GM21723 (cell line): ENCODE data around the gene KRT77.

Experiments
- ATAC-seq: cut with Tn5 transposase; IDR thresholded peaks from one replicate; pipeline ENCODE4 v1.9.1; 2021; ENCODE audit warnings: mild to moderate bottlenecking, moderate library complexity; ENCODE audit not compliant: unreplicated experiment

KRT77 gene

GRCh38 chr12:52693261-52693660, 10.1 kb downstream of the KRT77 start:
- no peak for ATAC-seq

GRCh38 chr12:52692254-52692653, 11.1 kb downstream of the KRT77 start:
- no peak for ATAC-seq

GRCh38 chr12:52691841-52692150, 11.5 kb downstream of the KRT77 start:
- no peak for ATAC-seq

GRCh38 chr12:52691076-52691840, 12.1 kb downstream of the KRT77 start:
- ATAC-seq: no peak

GRCh38 chr12:52690351-52691075, 12.8 kb downstream of the KRT77 start:
- no peak for ATAC-seq

GRCh38 chr12:52689936-52690335, 13.4 kb downstream of the KRT77 start:
- ATAC-seq: no peak

- ATAC-seq: no peak
Measured at GRCh38 chr12:52689239-52689638, 14.1 kb downstream of the KRT77 start.

- ATAC-seq: no peak
Measured at GRCh38 chr12:52688481-52688880, 14.8 kb downstream of the KRT77 start.

- no peak for ATAC-seq
Measured at GRCh38 chr12:52687497-52688385, 15.6 kb downstream of the KRT77 start.

- ATAC-seq: no peak
Measured at GRCh38 chr12:52686756-52687487, 16.4 kb downstream of the KRT77 start.

GRCh38 chr12:52686063-52686462, 17.3 kb downstream of the KRT77 start:
- ATAC-seq: no peak

GRCh38 chr12:52685406-52685890, 17.9 kb downstream of the KRT77 start:
- no peak for ATAC-seq

GRCh38 chr12:52684431-52684830, 18.9 kb downstream of the KRT77 start:
- ATAC-seq: no peak

GRCh38 chr12:52683575-52684300, 19.6 kb downstream of the KRT77 start:
- no peak for ATAC-seq

- no peak for ATAC-seq
Measured at GRCh38 chr12:52682938-52683574, 20.3 kb downstream of the KRT77 start.

- no peak for ATAC-seq
Measured at GRCh38 chr12:52682381-52682660, 21.0 kb downstream of the KRT77 start.

GRCh38 chr12:52681526-52682380, 21.6 kb downstream of the KRT77 start:
- no peak for ATAC-seq

- no peak for ATAC-seq
Measured at GRCh38 chr12:52680363-52680762, 23.0 kb downstream of the KRT77 start, which contains the start of gene KRT1. Gene KRT1 (minus strand): TSS chr12:52680407. CDS start chr12:52680348, 59 bp downstream.

- ATAC-seq: no peak
Measured at GRCh38 chr12:52679875-52680274, 23.4 kb downstream of the KRT77 start.
